GM18526 (cell line): ENCODE results near the gene OCA2.

Experiments used
- POLR2A ChIP-seq: IDR thresholded peaks from 3 replicates; pipeline ENCODE4 v1.6.1; 2011; ENCODE audit not compliant: insufficient read length; ENCODE audit errors: extremely low read depth

The OCA2 gene

GRCh38 chr15:27872355-27872754 is 226.8 kb downstream of the OCA2 start:
- no peak for TF ChIP-seq POLR2A

- no peak for TF ChIP-seq POLR2A
Measured at GRCh38 chr15:27871902-27872260, 227.2 kb downstream of the OCA2 start.

GRCh38 chr15:27871078-27871901 is 227.8 kb downstream of the OCA2 start:
- TF ChIP-seq POLR2A, result no peak

DNA sequence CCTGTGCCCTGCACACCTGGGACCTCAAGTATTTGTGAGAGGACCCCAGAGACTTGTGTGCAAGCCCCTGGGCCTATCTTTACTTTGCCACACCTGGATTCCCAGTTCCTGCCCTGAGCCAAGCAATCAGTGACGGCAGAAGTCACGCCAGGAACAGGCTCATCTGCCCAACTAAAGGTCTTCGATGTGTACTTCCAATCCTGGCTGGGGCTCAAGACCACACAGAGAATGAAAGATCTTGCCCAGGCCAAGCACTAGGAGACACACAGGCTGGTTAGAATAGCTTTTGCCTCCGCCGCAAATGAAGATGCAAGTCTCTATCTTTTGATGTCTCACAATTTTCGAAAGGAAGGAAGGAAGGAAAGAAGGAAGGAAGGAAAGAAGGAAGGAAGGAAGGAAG is 228.8 kb downstream of the OCA2 start:
- TF ChIP-seq POLR2A, result no peak

GRCh38 chr15:27869697-27870281 is 229.3 kb downstream of the OCA2 start:
- no peak for TF ChIP-seq POLR2A

- no peak for TF ChIP-seq POLR2A
Measured at GRCh38 chr15:27868828-27869404, 230.2 kb downstream of the OCA2 start.

DNA sequence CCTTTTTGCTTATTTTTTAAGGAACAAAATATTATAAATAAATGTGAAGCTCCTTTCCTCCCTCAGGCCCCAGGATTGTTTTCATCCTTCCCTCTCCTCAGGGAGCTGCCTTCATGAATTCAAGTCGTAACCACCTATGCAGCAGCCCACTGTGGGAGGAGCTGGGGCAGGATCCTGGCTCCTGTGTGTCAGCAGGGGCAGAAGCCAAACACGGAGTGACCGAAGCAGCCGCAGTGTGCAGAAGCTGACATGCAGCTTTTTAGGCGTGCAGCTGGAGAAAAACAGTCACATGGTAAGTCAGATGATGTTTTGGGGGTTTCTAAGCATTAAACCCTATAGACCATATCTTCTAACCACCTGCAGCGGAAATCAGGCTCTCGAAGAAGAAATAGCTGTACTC is 231.3 kb downstream of the OCA2 start:
- no peak for TF ChIP-seq POLR2A

DNA sequence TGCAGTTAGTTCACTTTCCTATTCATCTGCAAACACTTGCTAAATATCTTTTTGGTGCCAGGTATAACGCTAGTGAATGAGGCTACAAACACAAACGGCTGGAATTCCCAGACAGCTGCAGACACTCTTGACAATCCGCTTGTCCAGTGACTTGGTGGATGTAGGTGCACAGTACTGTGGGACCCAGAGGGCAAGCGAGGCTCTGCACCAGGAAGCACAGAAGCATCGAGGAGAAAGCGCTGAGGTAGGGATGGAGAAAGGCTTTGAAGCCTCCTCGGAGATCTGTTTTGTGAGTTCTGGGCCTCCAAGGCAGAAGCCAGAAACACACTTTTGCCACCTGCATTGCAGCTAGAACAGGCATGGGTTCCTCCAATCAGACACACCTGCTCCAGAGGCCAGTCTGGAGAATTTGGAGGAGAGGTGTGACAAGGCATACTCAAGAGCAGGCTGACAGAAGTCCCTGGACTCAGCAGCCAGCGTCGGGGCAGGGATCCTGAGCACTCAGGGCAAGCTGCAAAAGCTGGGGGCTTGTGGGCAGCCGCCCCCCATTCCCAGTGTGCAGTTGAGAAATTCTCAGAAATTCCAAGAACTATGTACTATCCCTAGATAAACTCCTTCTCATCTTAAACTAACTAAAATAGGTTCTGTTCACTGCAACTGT is 232.5 kb downstream of the OCA2 start:
- no peak for TF ChIP-seq POLR2A

- TF ChIP-seq POLR2A, result no peak
Measured at GRCh38 chr15:27865926-27866325, 233.2 kb downstream of the OCA2 start.

DNA sequence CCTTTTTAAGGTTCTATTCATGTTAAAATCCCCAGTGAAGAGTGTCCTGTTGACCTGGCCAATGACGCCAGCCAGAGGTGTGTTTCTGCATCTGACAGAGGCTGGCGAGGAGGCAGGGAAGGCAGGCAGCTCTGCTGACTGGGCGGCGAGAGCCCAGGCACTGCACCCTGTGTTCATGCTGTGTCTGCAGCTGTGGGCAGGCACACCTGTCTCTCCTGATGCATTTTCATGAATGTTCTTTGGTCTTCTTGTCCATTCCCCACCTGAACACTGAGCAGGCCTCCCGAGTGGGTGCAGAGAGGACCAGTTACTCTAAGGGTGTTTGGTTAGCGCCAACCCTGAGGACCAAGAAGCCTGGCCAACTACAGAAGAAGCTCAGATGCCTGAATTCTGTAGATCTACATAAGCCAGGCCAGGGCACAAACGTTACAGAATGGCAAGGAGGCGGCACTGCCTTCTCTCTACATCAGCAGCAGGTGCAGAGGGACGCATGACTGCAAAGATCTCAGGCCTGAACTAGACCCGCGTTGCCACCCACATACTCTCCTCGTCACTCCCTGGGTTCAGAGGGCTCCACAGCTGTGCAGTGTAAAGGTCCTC is 233.7 kb downstream of the OCA2 start:
- TF ChIP-seq POLR2A, result no peak

DNA sequence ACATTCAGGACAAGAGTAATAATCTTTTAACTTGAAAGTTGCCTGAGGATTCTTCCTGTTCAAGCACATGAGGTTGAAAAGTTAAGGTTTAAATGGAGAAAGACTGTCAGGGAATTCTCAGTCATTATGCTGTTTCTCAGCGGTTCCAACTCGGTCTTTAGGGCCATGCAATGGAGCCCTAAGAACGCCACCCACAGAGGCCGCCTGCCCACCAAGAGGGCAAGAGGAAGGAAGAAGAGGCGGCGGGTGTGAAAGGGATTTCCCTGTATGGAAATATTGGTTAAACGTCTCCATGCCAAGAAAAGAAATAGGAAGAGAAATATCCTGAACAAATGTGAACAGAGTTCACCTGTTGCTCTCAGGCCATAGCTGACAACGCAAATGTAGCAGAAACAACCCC is 234.4 kb downstream of the OCA2 start:
- no peak for TF ChIP-seq POLR2A

DNA sequence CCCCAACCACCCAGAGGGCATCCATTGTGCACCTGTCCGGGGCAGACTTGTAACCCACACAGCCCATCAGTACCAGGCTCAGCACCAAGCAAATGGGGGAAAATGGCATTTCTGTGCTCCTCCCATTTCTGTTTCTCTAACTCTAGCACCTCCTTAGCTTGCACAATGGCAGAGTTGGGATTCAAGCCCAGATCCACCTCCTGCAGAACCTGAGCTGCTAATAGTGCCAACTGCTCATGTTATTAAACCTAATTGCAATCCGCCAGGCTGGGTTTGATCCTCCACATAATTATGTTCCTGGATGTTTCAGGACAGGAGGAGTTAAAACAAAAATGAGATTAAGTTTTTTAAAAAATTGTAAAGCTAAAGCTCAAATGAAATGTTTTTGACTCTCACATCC is 235.0 kb downstream of the OCA2 start:
- no peak for TF ChIP-seq POLR2A

GRCh38 chr15:27863000-27863399 is 236.1 kb downstream of the OCA2 start:
- TF ChIP-seq POLR2A, result no peak

GRCh38 chr15:27861171-27861570 is 237.9 kb downstream of the OCA2 start:
- TF ChIP-seq POLR2A, result no peak

GRCh38 chr15:27855137-27855536 is 244.0 kb downstream of the OCA2 start:
- TF ChIP-seq POLR2A, result no peak

DNA sequence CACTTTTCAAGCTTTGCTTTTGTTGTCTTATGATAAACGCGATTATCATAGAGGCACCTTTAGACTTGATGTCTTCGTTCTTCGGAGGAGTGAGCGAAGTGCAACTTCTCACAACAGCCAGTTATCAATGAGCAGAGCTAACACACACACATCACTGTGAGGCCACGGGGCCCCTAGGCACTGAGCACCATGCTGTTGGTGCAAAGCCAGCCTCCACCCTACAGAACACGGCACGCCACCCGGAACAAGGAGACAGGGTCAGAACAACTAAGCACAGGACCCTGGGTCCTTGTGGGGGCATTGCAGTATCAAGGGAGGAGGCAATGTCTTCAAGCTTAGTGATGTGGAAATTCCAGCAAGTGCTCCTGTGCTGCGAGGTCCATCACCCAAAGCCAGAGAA is 244.5 kb downstream of the OCA2 start:
- no peak for TF ChIP-seq POLR2A
